ENCODE data around the gene FABP6.

DNA sequence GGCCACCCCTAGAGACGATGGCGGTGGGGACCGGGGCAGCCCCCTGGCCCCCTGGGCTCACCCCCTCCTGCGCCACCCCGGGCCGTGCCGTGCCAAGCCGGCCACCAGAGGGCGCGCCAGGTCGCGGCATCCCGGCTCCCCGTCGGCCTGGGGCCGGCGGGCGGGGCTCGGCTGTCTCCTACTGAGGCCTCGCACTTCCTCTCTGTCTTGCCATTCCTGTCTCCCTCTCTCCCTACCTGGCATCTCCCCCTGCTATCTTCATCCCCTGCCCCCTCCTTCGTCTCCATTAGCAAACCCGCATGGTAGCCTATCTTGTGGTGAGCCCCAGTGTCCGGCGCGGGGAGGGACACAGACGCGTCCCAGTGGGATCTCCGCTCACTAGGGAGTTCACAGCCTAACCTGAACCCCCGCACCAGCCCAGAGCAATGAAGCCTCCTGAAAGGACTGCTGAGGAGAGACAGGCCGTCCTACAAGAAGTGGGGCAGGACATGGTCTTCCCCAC, 29.8 kb upstream of the FABP6 start:
- TF ChIP-seq POLR2A (IDR thresholded peaks at IDR 0.05; ENCODE audit: low read length): no peak
- TF ChIP-seq GATA1 (IDR thresholded peaks at IDR 0.05; ENCODE audit: low read depth, low read length): no peak
